Head of caudate nucleus (tissue), 42 donors: ENCODE data around the gene P3R3URF.

Experiments used
- DNase-seq, 42 donors: peaks; one replicate each; pipeline versions ENCODE4 v3.0.0 to v3.0.0-alpha.2; 2020 to 2021; ENCODE audit warnings: mixed read lengths in 7 of 42
- intact Hi-C: fragments of 100-400 bp; cut with DNase I; formaldehyde crosslinking; loops from one replicate; pipeline ENCODE4 v1.15.0; 2022

P3R3URF gene

DNA sequence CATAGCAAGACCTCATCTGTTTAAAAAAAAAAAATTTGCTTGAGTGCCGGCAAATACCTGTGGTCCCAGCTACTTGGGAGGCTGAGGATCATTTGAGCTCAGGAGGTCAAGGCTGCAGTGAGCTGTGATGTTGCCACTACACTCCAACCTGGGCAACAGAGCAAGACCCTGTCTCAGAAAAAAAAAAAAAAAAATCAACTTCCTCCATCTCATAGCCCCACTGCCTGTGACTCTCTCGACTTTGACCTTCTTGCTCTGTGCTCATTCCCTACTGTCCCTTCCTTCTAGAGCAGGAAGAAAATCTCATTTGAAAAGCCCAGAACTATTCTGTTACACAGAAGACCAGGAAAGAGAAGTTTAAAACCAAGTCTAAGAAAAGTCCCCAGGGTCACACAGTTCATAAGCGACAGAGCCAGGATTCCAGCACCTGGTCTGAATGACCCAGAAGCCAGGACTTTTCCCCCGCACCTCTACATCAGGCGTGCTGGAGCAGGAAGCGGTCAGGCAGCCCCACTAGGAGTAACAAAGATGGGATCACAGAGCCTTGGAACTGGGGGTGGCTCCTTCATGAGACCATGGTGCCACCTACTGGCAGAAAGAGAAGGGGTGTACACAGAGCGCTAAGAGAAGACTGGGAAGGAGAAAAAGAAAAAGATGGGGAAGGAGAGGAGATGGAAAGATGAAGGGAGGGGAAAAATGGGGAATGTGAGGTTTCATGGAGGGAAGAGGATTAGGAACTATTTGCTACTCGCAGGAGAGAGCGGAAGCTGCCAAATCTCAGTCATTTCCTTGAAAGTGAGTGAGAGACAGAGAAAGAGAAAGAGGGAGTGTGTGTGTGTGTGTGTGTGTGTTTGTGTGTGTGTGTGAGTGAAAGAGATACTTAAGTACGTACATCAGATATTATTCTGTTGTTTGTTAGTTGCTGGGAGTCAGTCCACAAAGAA, 3.1 kb upstream of the P3R3URF start:
- intact Hi-C loops, result loop anchor here (2.0 kb wide), 2 partner anchors 43 to 143 kb away; no protein-coding TSS in a partner anchor
- peak; percentile 63 to 95 (median 84) for DNase-seq

DNA sequence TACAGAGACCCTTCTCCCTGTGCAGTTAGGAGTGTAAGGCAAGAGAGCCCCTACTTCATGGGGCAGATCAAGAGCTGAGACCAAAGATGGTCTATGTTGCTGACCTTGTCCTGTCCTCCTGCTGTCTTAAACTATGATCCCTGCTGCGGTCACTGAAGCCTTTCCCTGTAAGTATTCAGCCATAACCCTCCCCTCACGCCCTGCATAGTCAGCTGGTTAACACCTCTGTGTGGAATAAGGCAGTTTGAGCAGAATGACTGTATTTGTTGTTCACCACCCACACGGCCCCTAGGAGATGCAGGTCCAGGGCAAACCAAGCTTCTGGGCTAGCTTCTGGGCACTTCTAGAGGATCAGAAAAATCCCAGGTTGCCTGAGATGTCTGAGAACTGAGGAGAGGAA, 1.0 kb downstream of the P3R3URF start:
- intact Hi-C loops, result no loop called here
- DNase-seq, result no peak

DNA sequence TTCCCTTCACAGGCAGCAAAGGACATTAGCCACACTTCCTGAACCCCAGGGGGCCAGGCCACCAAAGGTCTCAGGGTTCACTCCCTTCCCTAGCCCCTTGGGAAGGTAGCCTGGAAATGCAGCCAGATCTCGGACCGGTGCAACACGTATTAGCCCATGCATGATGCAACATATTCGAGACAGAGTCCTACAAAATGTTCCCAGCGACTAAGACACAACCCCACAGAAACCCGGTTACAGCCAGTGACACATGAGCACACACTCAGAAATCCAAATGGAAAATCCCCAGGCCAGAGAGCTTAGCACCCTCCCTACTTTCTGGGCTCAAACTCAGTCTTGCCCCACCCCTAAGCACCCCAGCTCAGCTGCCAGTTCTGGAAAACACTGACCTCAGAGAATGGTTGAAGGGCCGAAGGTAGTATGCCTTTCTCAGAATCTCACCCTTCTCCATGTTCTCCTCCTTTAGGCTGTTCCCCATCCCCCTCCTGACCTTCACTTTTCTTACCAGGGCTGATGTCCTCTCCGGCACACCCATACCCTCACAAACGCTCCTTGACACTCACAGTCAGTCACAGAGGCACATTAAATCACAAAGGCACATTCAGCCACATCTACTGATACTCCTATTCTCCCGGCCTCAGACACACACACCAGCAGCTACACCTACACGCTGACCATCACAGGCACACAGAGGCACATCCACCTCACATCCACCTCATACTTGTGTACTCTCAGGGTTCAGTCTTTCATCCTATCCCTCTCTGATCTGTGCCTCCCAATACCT, 1.6 kb downstream of the P3R3URF start, which contains the start of gene TSPAN1:
TSS of gene TSPAN1 (plus strand) at position 640 of the 784 bp plus-strand sequence. CDS start 6,021 bp downstream, outside the sequence.
- DNase-seq, result peak in 1 of 42 donors; percentile 39
- intact Hi-C loops, result loop anchor here (5.0 kb wide), 1 partner anchor 37 kb away; no protein-coding TSS in a partner anchor

GRCh38 chr1:46173361-46173856, 2.9 kb downstream of the P3R3URF start:
- intact Hi-C loops, result loop anchor here (5.0 kb wide), 1 partner anchor 36 kb away; no protein-coding TSS in a partner anchor
- DNase-seq, result peak in 40 of 42 donors; percentile 27 to 88 (median 62)

DNA sequence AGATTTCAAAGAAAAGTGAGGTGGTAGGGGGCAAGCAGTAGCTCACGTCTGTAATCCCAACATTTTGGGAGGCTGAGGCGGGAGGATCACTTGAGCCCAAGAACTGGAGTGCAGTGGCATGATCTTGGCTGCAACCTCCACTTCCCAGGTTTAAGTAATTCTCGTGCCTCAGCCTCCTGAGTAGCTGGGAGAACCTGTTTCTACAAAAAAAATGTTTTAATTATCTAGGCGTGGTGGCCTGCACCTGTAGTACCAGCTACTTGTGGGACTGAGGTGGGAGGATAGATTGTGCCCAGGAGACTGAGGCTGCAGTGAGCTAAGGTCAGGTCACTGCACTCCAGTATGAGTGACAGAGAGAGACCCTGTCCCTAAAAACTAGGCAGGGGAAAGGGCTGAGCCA, 4.0 kb downstream of the P3R3URF start:
- no peak for DNase-seq
- intact Hi-C loops, result loop anchor here (5.0 kb wide), 1 partner anchor 35 kb away; no protein-coding TSS in a partner anchor

- intact Hi-C loops, result loop anchor here (5.0 kb wide), 1 partner anchor 35 kb away; no protein-coding TSS in a partner anchor
- no peak for DNase-seq
Measured at GRCh38 chr1:46171871-46172270, 4.4 kb downstream of the P3R3URF start.

DNA sequence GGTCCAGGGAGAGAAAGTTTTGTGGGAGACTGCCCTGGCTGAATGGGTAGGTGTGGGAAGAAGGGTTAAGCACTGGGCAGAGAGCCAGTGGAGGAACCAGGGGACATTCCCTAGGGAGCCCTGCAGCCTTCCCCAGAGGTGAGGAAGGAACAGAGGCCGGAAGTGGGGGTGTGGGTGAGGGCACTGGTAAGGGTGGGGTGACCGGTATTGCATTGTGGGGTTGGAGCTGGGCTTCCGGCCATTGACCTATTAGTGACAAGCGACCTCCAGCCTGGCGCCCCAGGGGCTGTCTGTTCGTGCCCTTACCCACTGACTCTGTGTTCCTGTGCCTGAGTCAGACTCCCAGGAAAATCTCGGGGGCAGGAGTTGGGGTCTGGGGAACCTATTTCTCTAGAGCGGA, 4.9 kb downstream of the P3R3URF start:
- no peak for DNase-seq

GRCh38 chr1:46169811-46170454, 6.4 kb downstream of the P3R3URF start:
- intact Hi-C loops, result loop anchor here (5.0 kb wide), 1 partner anchor 33 kb away; no protein-coding TSS in a partner anchor
- DNase-seq, result no peak

More for the DNA sequence above, 4.9 kb downstream of the P3R3URF start:
- intact Hi-C loops, result loop anchor here (5.0 kb wide), 1 partner anchor 34 kb away; no protein-coding TSS in a partner anchor

GRCh38 chr1:46168477-46168876, 7.8 kb downstream of the P3R3URF start:
- no peak for DNase-seq
- intact Hi-C loops, result no loop called here

- peak in 25 of 42 donors; percentile 18 to 55 (median 35) for DNase-seq
- intact Hi-C loops, result no loop called here
Measured at GRCh38 chr1:46166521-46167462, 9.5 kb downstream of the P3R3URF start.

- DNase-seq, result no peak
- intact Hi-C loops, result no loop called here
Measured at GRCh38 chr1:46160212-46160611, 16.1 kb downstream of the P3R3URF start.

GRCh38 chr1:46159516-46159915, 16.8 kb downstream of the P3R3URF start:
- DNase-seq, result no peak
- intact Hi-C loops, result no loop called here

GRCh38 chr1:46158312-46159281, 17.7 kb downstream of the P3R3URF start:
- intact Hi-C loops, result no loop called here

GRCh38 chr1:46157916-46158311, 18.4 kb downstream of the P3R3URF start:
- intact Hi-C loops, result no loop called here

More at GRCh38 chr1:46158312-46159281, 17.7 kb downstream of the P3R3URF start:
- no peak for DNase-seq

DNA sequence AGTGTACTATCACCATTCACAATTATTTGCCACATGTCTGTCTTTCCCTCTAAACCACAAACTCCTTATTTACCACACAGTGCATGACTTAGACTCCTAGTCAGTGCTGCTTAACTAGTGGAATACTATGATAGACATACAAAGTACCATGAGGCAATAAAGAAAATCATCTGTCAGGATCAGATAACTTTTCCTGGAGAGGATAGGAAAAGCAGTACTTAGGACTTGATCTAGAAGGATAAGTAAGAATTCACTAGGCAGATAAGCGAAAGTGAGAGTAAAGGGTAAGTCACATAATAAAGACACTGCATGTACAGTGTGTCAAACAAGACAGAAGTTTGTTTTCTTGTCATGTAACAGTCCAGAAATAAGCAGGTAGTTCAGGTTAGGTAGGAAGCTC, 22.6 kb downstream of the P3R3URF start:
- no peak for DNase-seq
- intact Hi-C loops, result no loop called here

More at GRCh38 chr1:46157916-46158311, 18.4 kb downstream of the P3R3URF start:
- DNase-seq, result peak in 12 of 42 donors; percentile 22 to 68 (median 34)

GRCh38 chr1:46153228-46153627, 23.1 kb downstream of the P3R3URF start:
- intact Hi-C loops, result no loop called here

More at GRCh38 chr1:46153228-46153627, 23.1 kb downstream of the P3R3URF start:
- no peak for DNase-seq
